HepG2 (cell line): ENCODE data around the gene VTI1B. TPM values are rescaled to one million over a fixed set of nuclear protein-coding genes. Genes with fewer than 3 reads are reported as not detected.

Experiments
- HOXD1 ChIP-seq: sonication (generic); formaldehyde crosslinking; IDR thresholded peaks from 2 replicates; pipeline ENCODE4 v1.5.0; 2020; ENCODE audit warnings: missing genetic modification reagents
- POLR2A ChIP-seq, 2 experiments: IDR thresholded peaks; 2 replicates each; pipeline ENCODE4 v1.6.1; 2011; ENCODE audit warnings: low read depth in 2 of 2, low read length in 2 of 2, mild to moderate bottlenecking in 1 of 2, moderate library complexity in 1 of 2; ENCODE audit not compliant: insufficient read depth in 1 of 2
- POLR2AphosphoS2 ChIP-seq: IDR thresholded peaks from 2 replicates; pipeline ENCODE4 v1.6.1; 2011; ENCODE audit warnings: low read depth, low read length, improper control_type of control experiment
- TAF1 ChIP-seq: sonication (generic); formaldehyde crosslinking; IDR thresholded peaks from 2 replicates; pipeline ENCODE4 v1.4.0; 2020; ENCODE audit warnings: missing genetic modification reagents
- TCF7 ChIP-seq: sonication (generic); IDR thresholded peaks from 2 replicates; pipeline ENCODE4 v1.6.1; 2016; ENCODE audit warnings: antibody characterized with exemption, low read depth
- YEATS2 ChIP-seq: sonication (generic); formaldehyde crosslinking; IDR thresholded peaks from 2 replicates; pipeline ENCODE4 v1.4.0; 2020; ENCODE audit warnings: missing genetic modification reagents, borderline replicate concordance
- ZKSCAN1 ChIP-seq: fragments of 150-350 bp; IDR thresholded peaks from 2 replicates; pipeline ENCODE4 v1.6.1; 2014; ENCODE audit warnings: low read length
- ZNF543 ChIP-seq: sonication (generic); formaldehyde crosslinking; IDR thresholded peaks from 2 replicates; pipeline ENCODE4 v1.4.0; 2020; ENCODE audit warnings: mild to moderate bottlenecking, missing genetic modification reagents
- ZNF737 ChIP-seq: sonication (generic); formaldehyde crosslinking; IDR thresholded peaks from 2 replicates; pipeline ENCODE4 v1.5.0; 2020; ENCODE audit warnings: missing genetic modification reagents, mild to moderate bottlenecking, borderline replicate concordance
- ZNF790 ChIP-seq: sonication (generic); formaldehyde crosslinking; IDR thresholded peaks from 2 replicates; pipeline ENCODE4 v1.8.0; 2022; ENCODE audit warnings: missing genetic modification reagents, mild to moderate bottlenecking, borderline replicate concordance
- polyA plus RNA-seq, 8 experiments: library from polyadenylated mRNA; depleted of rRNA in 3 of 8; stranded (reverse) in 7 of 8; unstranded in 1 of 8; fragments of >200 nt; fragmentation: Illumina TruSeq in 4 of 8; extraction: Trizol in 4 of 8; gene quantifications; 2 replicates each; pipeline versions ENCODE4 v1.2.1 to v1.2.3, GENCODE V29; 2011 to 2016; ENCODE audit warnings: low read depth in 4 of 8, missing spikeins in 1 of 8, mixed read lengths in 1 of 8; ENCODE audit not compliant: insufficient read depth in 1 of 8
- total RNA-seq, 5 experiments: library from RNA; depleted of rRNA; stranded (reverse); fragments of >200 nt; fragmentation: Illumina TruSeq; extraction: Trizol; gene quantifications; 2 replicates each; pipeline ENCODE4 v1.2.3, GENCODE V29; 2016; ENCODE audit warnings: low read depth in 1 of 5
- TF ChIP-seq, protein P1 (sequence below): sonication (generic); formaldehyde crosslinking; IDR thresholded peaks from one replicate; pipeline ENCODE4 v1.5.1; 2020; ENCODE audit warnings: mild to moderate bottlenecking, missing genetic modification reagents; ENCODE audit errors: not compliant biosample characterization
- TF ChIP-seq, protein P2 (sequence below): sonication (generic); formaldehyde crosslinking; IDR thresholded peaks from 2 replicates; pipeline ENCODE4 v1.4.0; 2020; ENCODE audit warnings: missing genetic modification reagents; ENCODE audit errors: not compliant biosample characterization
- TF ChIP-seq, protein P3 (sequence below): IDR thresholded peaks from 2 replicates; pipeline ENCODE4 v1.6.1; 2016; ENCODE audit warnings: missing compliant biosample characterization, missing genetic modification reagents, borderline replicate concordance
- TF ChIP-seq, protein P4 (sequence below): IDR thresholded peaks from 2 replicates; pipeline ENCODE4 v1.6.1; 2012; ENCODE audit warnings: low read depth, low read length, improper control_type of control experiment
- TF ChIP-seq, protein P5 (sequence below): sonication (generic); formaldehyde crosslinking; IDR thresholded peaks from 2 replicates; pipeline ENCODE4 v1.9.0; 2021; ENCODE audit warnings: missing genetic modification reagents, borderline replicate concordance

Gene VTI1B
- total and polyA plus RNA-seq, 2 of the 13 experiments (the other 11 are each of a cell fraction or from before 2014, with no cell fraction given), result 39.0 to 103 TPM

DNA sequence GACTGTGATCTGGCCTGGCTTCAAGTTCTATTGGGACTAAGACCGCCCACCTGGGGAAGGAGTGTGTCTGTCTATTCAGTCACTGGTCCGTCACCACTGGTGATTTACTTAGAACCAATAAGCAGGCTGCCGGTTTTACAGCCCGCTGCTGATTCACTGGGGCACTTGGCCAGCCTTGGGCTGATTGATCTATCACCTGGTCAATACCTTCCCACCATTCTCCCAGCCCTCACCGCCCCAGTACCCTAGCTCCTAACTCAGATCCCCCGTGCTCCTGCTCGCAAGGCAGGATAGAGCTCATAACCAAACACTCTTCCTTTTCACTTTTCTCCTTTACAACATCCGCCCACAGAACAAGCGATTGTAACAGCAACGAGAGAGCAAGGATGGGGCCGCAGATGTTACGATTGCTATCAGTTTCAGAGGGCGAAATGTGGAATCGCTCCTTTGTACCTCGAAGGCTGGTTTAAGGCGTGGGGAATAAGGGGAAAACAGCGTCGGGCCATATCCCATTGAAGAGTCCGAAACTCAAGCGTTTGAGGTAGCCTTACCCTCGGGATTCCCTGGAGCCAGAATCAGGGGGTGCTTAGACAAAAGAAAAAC lies 20.5 kb upstream of the VTI1B start (continued):
- TF ChIP-seq, protein P1, sequence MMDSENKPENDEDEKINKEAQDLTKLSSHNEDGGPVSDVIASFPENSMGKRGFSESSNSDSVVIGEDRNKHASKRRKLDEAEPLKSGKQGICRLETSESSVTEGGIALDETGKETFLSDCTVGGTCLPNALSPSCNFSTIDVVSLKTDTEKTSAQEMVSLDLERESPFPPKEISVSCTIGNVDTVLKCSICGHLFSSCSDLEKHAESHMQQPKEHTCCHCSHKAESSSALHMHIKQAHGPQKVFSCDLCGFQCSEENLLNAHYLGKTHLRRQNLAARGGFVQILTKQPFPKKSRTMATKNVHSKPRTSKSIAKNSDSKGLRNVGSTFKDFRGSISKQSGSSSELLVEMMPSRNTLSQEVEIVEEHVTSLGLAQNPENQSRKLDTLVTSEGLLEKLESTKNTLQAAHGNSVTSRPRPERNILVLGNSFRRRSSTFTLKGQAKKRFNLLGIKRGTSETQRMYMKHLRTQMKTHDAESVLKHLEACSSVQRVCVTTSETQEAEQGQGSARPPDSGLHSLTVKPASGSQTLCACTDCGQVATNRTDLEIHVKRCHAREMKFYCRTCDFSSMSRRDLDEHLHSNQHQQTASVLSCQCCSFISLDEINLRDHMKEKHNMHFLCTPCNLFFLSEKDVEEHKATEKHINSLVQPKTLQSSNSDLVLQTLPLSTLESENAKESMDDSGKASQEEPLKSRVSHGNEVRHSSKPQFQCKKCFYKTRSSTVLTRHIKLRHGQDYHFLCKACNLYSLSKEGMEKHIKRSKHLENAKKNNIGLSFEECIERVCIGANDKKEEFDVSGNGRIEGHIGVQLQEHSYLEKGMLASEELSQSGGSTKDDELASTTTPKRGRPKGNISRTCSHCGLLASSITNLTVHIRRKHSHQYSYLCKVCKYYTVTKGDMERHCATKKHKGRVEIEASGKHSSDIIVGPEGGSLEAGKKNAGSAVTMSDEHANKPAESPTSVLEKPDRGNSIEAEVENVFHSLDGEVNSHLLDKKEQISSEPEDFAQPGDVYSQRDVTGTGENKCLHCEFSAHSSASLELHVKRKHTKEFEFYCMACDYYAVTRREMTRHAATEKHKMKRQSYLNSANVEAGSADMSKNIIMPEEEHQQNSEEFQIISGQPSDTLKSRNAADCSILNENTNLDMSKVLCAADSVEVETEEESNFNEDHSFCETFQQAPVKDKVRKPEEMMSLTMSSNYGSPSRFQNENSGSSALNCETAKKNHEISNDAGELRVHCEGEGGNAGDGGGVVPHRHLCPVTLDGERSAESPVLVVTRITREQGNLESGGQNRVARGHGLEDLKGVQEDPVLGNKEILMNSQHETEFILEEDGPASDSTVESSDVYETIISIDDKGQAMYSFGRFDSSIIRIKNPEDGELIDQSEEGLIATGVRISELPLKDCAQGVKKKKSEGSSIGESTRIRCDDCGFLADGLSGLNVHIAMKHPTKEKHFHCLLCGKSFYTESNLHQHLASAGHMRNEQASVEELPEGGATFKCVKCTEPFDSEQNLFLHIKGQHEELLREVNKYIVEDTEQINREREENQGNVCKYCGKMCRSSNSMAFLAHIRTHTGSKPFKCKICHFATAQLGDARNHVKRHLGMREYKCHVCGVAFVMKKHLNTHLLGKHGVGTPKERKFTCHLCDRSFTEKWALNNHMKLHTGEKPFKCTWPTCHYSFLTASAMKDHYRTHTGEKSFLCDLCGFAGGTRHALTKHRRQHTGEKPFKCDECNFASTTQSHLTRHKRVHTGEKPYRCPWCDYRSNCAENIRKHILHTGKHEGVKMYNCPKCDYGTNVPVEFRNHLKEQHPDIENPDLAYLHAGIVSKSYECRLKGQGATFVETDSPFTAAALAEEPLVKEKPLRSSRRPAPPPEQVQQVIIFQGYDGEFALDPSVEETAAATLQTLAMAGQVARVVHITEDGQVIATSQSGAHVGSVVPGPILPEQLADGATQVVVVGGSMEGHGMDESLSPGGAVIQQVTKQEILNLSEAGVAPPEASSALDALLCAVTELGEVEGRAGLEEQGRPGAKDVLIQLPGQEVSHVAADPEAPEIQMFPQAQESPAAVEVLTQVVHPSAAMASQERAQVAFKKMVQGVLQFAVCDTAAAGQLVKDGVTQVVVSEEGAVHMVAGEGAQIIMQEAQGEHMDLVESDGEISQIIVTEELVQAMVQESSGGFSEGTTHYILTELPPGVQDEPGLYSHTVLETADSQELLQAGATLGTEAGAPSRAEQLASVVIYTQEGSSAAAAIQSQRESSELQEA, result peak; percentile 50
- TF ChIP-seq ZNF737 (CRISPR knock-in tag), result no peak
- TF ChIP-seq, protein P2, sequence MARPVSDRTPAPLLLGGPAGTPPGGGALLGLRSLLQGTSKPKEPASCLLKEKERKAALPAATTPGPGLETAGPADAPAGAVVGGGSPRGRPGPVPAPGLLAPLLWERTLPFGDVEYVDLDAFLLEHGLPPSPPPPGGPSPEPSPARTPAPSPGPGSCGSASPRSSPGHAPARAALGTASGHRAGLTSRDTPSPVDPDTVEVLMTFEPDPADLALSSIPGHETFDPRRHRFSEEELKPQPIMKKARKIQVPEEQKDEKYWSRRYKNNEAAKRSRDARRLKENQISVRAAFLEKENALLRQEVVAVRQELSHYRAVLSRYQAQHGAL, result no peak
- TF ChIP-seq, protein P3, sequence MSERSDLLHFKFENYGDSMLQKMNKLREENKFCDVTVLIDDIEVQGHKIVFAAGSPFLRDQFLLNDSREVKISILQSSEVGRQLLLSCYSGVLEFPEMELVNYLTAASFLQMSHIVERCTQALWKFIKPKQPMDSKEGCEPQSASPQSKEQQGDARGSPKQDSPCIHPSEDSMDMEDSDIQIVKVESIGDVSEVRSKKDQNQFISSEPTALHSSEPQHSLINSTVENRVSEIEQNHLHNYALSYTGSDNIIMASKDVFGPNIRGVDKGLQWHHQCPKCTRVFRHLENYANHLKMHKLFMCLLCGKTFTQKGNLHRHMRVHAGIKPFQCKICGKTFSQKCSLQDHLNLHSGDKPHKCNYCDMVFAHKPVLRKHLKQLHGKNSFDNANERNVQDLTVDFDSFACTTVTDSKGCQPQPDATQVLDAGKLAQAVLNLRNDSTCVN (CRISPR knock-in tag), result no peak; the same call in 1 of the 2 replicates
- TF ChIP-seq ZNF790, result no peak
- TF ChIP-seq, protein P4, sequence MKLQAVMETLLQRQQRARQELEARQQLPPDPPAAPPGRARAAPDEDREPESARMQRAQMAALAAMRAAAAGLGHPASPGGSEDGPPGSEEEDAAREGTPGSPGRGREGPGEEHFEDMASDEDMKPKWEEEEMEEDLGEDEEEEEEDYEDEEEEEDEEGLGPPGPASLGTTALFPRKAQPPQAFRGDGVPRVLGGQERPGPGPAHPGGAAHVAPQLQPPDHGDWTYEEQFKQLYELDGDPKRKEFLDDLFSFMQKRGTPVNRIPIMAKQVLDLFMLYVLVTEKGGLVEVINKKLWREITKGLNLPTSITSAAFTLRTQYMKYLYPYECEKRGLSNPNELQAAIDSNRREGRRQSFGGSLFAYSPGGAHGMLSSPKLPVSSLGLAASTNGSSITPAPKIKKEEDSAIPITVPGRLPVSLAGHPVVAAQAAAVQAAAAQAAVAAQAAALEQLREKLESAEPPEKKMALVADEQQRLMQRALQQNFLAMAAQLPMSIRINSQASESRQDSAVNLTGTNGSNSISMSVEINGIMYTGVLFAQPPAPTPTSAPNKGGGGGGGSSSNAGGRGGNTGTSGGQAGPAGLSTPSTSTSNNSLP, result peak; percentile 50; the same call in 1 of the 2 replicates
- TF ChIP-seq ZNF543 (CRISPR knock-in tag), result no peak
- TF ChIP-seq TCF7, result 0 out of 2 replicates have a peak, but pooled peaks have one; percentile 10
- no peak for TF ChIP-seq HOXD1 (CRISPR knock-in tag)
- TF ChIP-seq TAF1 (CRISPR knock-in tag), result peak; percentile 56
- no peak for TF ChIP-seq ZKSCAN1
- no peak for TF ChIP-seq YEATS2 (CRISPR knock-in tag)
- TF ChIP-seq, protein P5, sequence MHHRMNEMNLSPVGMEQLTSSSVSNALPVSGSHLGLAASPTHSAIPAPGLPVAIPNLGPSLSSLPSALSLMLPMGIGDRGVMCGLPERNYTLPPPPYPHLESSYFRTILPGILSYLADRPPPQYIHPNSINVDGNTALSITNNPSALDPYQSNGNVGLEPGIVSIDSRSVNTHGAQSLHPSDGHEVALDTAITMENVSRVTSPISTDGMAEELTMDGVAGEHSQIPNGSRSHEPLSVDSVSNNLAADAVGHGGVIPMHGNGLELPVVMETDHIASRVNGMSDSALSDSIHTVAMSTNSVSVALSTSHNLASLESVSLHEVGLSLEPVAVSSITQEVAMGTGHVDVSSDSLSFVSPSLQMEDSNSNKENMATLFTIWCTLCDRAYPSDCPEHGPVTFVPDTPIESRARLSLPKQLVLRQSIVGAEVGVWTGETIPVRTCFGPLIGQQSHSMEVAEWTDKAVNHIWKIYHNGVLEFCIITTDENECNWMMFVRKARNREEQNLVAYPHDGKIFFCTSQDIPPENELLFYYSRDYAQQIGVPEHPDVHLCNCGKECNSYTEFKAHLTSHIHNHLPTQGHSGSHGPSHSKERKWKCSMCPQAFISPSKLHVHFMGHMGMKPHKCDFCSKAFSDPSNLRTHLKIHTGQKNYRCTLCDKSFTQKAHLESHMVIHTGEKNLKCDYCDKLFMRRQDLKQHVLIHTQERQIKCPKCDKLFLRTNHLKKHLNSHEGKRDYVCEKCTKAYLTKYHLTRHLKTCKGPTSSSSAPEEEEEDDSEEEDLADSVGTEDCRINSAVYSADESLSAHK (CRISPR knock-in tag), result no peak
- peak; percentile 69; the same call in 1 of the 2 replicates for TF ChIP-seq POLR2AphosphoS2
- TF ChIP-seq POLR2A (IDR thresholded peaks at IDR 0.05; ENCODE audit: insufficient read depth in 1 of 2, low read depth in 2 of 2, low read length in 2 of 2), result peak; percentile 86 to 93
